ENCODE data around the gene HDAC4.

- TF ChIP-seq POLR2AphosphoS5 (IDR thresholded peaks at IDR 0.05; ENCODE audit: low read depth, low read length): no peak
- no peak for TF ChIP-seq CTCF (IDR thresholded peaks at IDR 0.05)
- no peak for TF ChIP-seq SIN3A (IDR thresholded peaks at IDR 0.05; ENCODE audit: borderline replicate concordance, insufficient read depth, low read depth, low read length)
- TF ChIP-seq TCF7L2 (IDR thresholded peaks at IDR 0.05; ENCODE audit: low read depth, low read length): no peak
Observed at GRCh38 chr2:239115616-239116015, 285.2 kb downstream of the HDAC4 start.
